GM23338 (cell line): ENCODE measurements around the gene REV3L. TPM values are rescaled to one million over a fixed set of nuclear protein-coding genes. Genes with fewer than 3 reads are reported as not detected.

ENCODE experiments used
- ATAC-seq: fragments of 200-7000 bp; cut with Tn5 transposase; 3 replicates; pipeline ENCODE4 v1.9.1; 2020
- DNase-seq: peaks from one replicate; pipeline ENCODE4 v3.0.0-alpha.2; 2015; ENCODE audit warnings: low spot score
- H2AFZ ChIP-seq: fragments of 200-600 bp; sonication (generic); 2 replicates; pipeline ENCODE4 v1.8.0; 2016; ENCODE audit warnings: antibody characterized with exemption, mild to moderate bottlenecking, moderate library complexity
- H3F3A ChIP-seq: fragments of 200-600 bp; sonication (generic); replicated peaks from 2 replicates; pipeline ENCODE4 v1.8.0; 2017; ENCODE audit warnings: antibody characterized with exemption, mixed run types, low read depth
- H3K27ac ChIP-seq: fragments of 200-600 bp; sonication (generic); 2 replicates; pipeline ENCODE4 v1.6.1; 2016; ENCODE audit warnings: low read depth
- H3K27me3 ChIP-seq: fragments of 200-600 bp; sonication (generic); 2 replicates; pipeline ENCODE4 v1.8.0; 2016; ENCODE audit warnings: mild to moderate bottlenecking, mixed run types, moderate library complexity; ENCODE audit not compliant: insufficient read depth
- H3K36me3 ChIP-seq: fragments of 200-600 bp; sonication (generic); 2 replicates; pipeline ENCODE4 v1.8.0; 2016; ENCODE audit warnings: mild to moderate bottlenecking; ENCODE audit not compliant: insufficient read depth
- H3K4me1 ChIP-seq: fragments of 200-600 bp; sonication (generic); 2 replicates; pipeline ENCODE4 v1.8.0; 2016; ENCODE audit warnings: mild to moderate bottlenecking, moderate library complexity; ENCODE audit not compliant: insufficient read depth
- H3K4me2 ChIP-seq: fragments of 200-600 bp; sonication (generic); 2 replicates; pipeline ENCODE4 v1.7.1; 2017; ENCODE audit warnings: mixed run types
- H3K4me3 ChIP-seq: fragments of 200-600 bp; sonication (generic); 2 replicates; pipeline ENCODE4 v1.6.1; 2016; ENCODE audit warnings: mixed run types
- H3K79me2 ChIP-seq: fragments of 200-600 bp; sonication (generic); replicated peaks from 2 replicates; pipeline ENCODE4 v1.8.0; 2017; ENCODE audit warnings: mild to moderate bottlenecking; ENCODE audit not compliant: insufficient read depth
- H3K9me2 ChIP-seq: fragments of 200-600 bp; sonication (generic); 2 replicates; pipeline ENCODE4 v1.8.0; 2017; ENCODE audit not compliant: insufficient read depth
- H4K20me1 ChIP-seq: fragments of 200-600 bp; sonication (generic); replicated peaks from 2 replicates; pipeline ENCODE4 v1.8.0; 2017; ENCODE audit warnings: mild to moderate bottlenecking; ENCODE audit not compliant: insufficient read depth
- H3K27ac Mint-ChIP-seq: 2 replicates; pipeline ENCODE4 v1.8.0; 2020; ENCODE audit warnings: inconsistent platforms, mild to moderate bottlenecking, moderate library complexity, mixed read lengths
- H3K27me3 Mint-ChIP-seq: 3 replicates; pipeline ENCODE4 v1.8.0; 2022; ENCODE audit warnings: low read depth, mild to moderate bottlenecking, moderate library complexity, mixed read lengths, inconsistent platforms; ENCODE audit not compliant: insufficient read depth, poor library complexity
- H3K36me3 Mint-ChIP-seq: 3 replicates; pipeline ENCODE4 v1.8.0; 2021; ENCODE audit warnings: low read depth, mild to moderate bottlenecking, inconsistent platforms, moderate library complexity, mixed read lengths
- H3K4me1 Mint-ChIP-seq: 3 replicates; pipeline ENCODE4 v1.8.0; 2020; ENCODE audit warnings: mild to moderate bottlenecking, inconsistent platforms, mixed read lengths
- H3K4me3 Mint-ChIP-seq: 3 replicates; pipeline ENCODE4 v1.8.0; 2021; ENCODE audit warnings: moderate library complexity, mild to moderate bottlenecking, inconsistent platforms, mixed read lengths
- H3K9me3 Mint-ChIP-seq: 3 replicates; pipeline ENCODE4 v1.8.0; 2020; ENCODE audit warnings: moderate library complexity, mild to moderate bottlenecking, inconsistent platforms, mixed read lengths
- CREB1 ChIP-seq: fragments of 250-450 bp; sonication (Bioruptor Pico); IDR thresholded peaks from 2 replicates; pipeline ENCODE4 v1.5.0; 2020; ENCODE audit warnings: low read depth, mild to moderate bottlenecking, moderate library complexity
- EZH2 ChIP-seq: fragments of 200-600 bp; sonication (generic); IDR thresholded peaks from one replicate; pipeline ENCODE4 v1.8.0; 2017; ENCODE audit warnings: antibody characterized with exemption, mild to moderate bottlenecking, low read depth; ENCODE audit not compliant: unreplicated experiment
- NANOG ChIP-seq: IDR thresholded peaks from 2 replicates; pipeline ENCODE4 v1.6.1; 2016; ENCODE audit warnings: antibody characterized with exemption, borderline replicate concordance
- POLR2AphosphoS5 ChIP-seq: IDR thresholded peaks from 2 replicates; pipeline ENCODE4 v1.6.1; 2016; ENCODE audit warnings: antibody characterized with exemption, low read depth
- STAT1 ChIP-seq: IDR thresholded peaks from one replicate; pipeline ENCODE4 v1.6.1; 2016; ENCODE audit warnings: antibody characterized with exemption; ENCODE audit not compliant: unreplicated experiment
- ZNF114 ChIP-seq: fragments of 250-450 bp; sonication (Bioruptor Pico); IDR thresholded peaks from 2 replicates; pipeline ENCODE4 v1.5.0; 2020; ENCODE audit warnings: mild to moderate bottlenecking, moderate library complexity
- ZNF331 ChIP-seq: fragments of 250-450 bp; sonication (Bioruptor Pico); IDR thresholded peaks from 2 replicates; pipeline ENCODE4 v1.5.0; 2020; ENCODE audit warnings: low read depth, mild to moderate bottlenecking, moderate library complexity
- ZNF462 ChIP-seq: fragments of 250-450 bp; sonication (Bioruptor Pico); IDR thresholded peaks from 2 replicates; pipeline ENCODE4 v1.5.0; 2020; ENCODE audit warnings: mild to moderate bottlenecking, moderate library complexity
- polyA plus RNA-seq: library from polyadenylated mRNA; unstranded; fragments of >200 nt; fragmentation: Nextera tagmentation; extraction: Ambion mirVana; gene quantifications from 2 replicates; pipeline ENCODE4 v1.2.1, GENCODE V29; 2016
- total RNA-seq: library from RNA; depleted of rRNA; stranded (reverse); fragments of >200 nt; shearing (Covaris generic); gene quantifications from 2 replicates; pipeline ENCODE4 v1.2.3, GENCODE V29; 2014
- TF ChIP-seq, protein P1 (sequence below): IDR thresholded peaks from one replicate; pipeline ENCODE4 v1.6.1; 2018; ENCODE audit warnings: antibody characterized with exemption; ENCODE audit not compliant: unreplicated experiment
- TF ChIP-seq, protein P2 (sequence below), 2 experiments: fragments of 200-600 bp in 1 of 2; sonication (generic) in 1 of 2; conservative IDR thresholded peaks; 2 replicates each; pipeline versions ENCODE4 v1.5.1 to v1.6.1; 2016 to 2017; ENCODE audit warnings: antibody characterized with exemption in 2 of 2, low read depth in 2 of 2, mild to moderate bottlenecking in 2 of 2, moderate library complexity in 1 of 2

The REV3L gene
- total and polyA plus RNA-seq, 2 experiments from 2014 or later = 8.3 to 13.1 TPM

DNA sequence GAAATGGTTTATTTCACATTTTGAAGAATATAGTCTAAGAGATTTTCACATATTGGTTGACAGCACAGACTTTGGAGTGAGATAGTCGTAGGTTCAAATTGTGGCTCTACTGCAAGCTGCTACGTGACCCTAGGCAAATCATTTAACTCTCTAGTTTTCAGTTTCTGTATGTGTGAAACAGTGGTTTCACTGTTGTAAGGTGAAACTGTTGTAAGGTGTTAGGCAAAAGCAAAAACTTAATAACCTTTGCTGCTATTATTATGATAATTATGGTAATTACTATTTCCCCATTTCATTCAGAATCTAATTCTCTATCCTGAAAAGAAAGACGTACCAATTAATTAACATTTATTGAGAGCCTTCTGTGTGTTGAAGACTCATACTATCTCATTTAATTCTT lies 144.2 kb downstream of the REV3L start (continued):
- TF ChIP-seq, protein P1, sequence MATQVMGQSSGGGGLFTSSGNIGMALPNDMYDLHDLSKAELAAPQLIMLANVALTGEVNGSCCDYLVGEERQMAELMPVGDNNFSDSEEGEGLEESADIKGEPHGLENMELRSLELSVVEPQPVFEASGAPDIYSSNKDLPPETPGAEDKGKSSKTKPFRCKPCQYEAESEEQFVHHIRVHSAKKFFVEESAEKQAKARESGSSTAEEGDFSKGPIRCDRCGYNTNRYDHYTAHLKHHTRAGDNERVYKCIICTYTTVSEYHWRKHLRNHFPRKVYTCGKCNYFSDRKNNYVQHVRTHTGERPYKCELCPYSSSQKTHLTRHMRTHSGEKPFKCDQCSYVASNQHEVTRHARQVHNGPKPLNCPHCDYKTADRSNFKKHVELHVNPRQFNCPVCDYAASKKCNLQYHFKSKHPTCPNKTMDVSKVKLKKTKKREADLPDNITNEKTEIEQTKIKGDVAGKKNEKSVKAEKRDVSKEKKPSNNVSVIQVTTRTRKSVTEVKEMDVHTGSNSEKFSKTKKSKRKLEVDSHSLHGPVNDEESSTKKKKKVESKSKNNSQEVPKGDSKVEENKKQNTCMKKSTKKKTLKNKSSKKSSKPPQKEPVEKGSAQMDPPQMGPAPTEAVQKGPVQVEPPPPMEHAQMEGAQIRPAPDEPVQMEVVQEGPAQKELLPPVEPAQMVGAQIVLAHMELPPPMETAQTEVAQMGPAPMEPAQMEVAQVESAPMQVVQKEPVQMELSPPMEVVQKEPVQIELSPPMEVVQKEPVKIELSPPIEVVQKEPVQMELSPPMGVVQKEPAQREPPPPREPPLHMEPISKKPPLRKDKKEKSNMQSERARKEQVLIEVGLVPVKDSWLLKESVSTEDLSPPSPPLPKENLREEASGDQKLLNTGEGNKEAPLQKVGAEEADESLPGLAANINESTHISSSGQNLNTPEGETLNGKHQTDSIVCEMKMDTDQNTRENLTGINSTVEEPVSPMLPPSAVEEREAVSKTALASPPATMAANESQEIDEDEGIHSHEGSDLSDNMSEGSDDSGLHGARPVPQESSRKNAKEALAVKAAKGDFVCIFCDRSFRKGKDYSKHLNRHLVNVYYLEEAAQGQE = no peak

DNA sequence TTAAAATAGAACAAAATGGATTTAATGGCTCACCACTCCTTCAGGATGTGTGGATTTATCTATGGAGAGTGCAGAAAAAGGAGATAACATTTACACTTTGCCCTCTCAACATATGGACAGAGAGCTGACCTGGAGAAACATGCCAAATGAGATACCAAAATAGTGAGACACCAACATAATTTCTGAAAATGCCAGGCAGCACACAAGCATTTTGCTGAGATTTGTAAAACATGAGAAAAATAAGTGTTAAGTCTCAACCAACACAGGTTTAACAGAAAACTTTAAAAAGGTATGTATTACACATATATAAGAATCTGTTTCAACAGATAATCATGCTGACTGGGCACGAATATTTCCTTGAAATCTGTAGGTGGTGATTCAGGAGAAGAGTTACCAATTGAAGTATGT lies 145.2 kb downstream of the REV3L start:
- H3F3A ChIP-seq = no peaks in the 10 kb centered on the region
- Mint-ChIP-seq H3K4me1 (peaks cover 12% of the 10 kb centered on the region; the same call in 2 of the 3 replicates), H3K9me3 (no peaks in the 10 kb centered on the region), H3K27ac (no peak overlapping the region), H3K36me3 (no peaks in the 10 kb centered on the region), H3K4me3 (no peak overlapping the region), H3K27me3 (no peaks in the 10 kb centered on the region)
- H4K20me1 ChIP-seq = no peaks in the 10 kb centered on the region
- H3K27me3 ChIP-seq = no peaks in the 10 kb centered on the region
- no peak overlapping the region for H3K4me2 ChIP-seq
- H3K79me2 ChIP-seq = no peaks in the 10 kb centered on the region
- no peak for ATAC-seq
- H3K27ac ChIP-seq = no peak overlapping the region
- no peak overlapping the region for H3K4me3 ChIP-seq
- H3K9me2 ChIP-seq = no peaks in the 10 kb centered on the region
- H2AFZ ChIP-seq = no peak overlapping the region
- no peaks in the 10 kb centered on the region for H3K36me3 ChIP-seq
- DNase-seq = no peak
- 0 out of 2 replicates have a peak, but pooled peaks cover 5% of the 10 kb centered on the region for H3K4me1 ChIP-seq
- TF ChIP-seq EZH2 = no peak
- no peak for TF ChIP-seq NANOG
- no peak for TF ChIP-seq POLR2AphosphoS5
- TF ChIP-seq, protein P2, sequence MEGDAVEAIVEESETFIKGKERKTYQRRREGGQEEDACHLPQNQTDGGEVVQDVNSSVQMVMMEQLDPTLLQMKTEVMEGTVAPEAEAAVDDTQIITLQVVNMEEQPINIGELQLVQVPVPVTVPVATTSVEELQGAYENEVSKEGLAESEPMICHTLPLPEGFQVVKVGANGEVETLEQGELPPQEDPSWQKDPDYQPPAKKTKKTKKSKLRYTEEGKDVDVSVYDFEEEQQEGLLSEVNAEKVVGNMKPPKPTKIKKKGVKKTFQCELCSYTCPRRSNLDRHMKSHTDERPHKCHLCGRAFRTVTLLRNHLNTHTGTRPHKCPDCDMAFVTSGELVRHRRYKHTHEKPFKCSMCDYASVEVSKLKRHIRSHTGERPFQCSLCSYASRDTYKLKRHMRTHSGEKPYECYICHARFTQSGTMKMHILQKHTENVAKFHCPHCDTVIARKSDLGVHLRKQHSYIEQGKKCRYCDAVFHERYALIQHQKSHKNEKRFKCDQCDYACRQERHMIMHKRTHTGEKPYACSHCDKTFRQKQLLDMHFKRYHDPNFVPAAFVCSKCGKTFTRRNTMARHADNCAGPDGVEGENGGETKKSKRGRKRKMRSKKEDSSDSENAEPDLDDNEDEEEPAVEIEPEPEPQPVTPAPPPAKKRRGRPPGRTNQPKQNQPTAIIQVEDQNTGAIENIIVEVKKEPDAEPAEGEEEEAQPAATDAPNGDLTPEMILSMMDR (conservative IDR thresholded peaks at IDR 0.05; ENCODE audit: low read depth in 2 of 2) = no peak
- TF ChIP-seq, protein P1 = no peak
- TF ChIP-seq ZNF331 (CRISPR knock-in tag) = no peak
- no peak for TF ChIP-seq STAT1
- TF ChIP-seq ZNF114 (CRISPR knock-in tag) = no peak
- TF ChIP-seq ZNF462 (CRISPR knock-in tag) = no peak
- no peak for TF ChIP-seq CREB1
